OCI-LY1 (cell line): ENCODE results near the gene DLG1.
"Not testable (repeated sequence)": the region's sequence is repeated elsewhere in the genome, so short reads cannot be mapped to it uniquely, and the experiment has no call there.

Experiments
- EZH2 ChIP-seq: fragments of 200-600 bp; sonication (generic), shearing (Covaris generic); IDR thresholded peaks from 2 replicates; pipeline ENCODE4 v1.8.0; 2017; ENCODE audit warnings: borderline replicate concordance, mixed run types, mild to moderate bottlenecking, antibody characterized with exemption, low read length, moderate library complexity, mixed read lengths
- TF ChIP-seq, protein P1 (sequence below): fragments of 200-600 bp; sonication (generic), shearing (Covaris generic); IDR thresholded peaks from 2 replicates; pipeline ENCODE4 v1.5.1; 2017; ENCODE audit warnings: mild to moderate bottlenecking, antibody characterized with exemption, low read length, moderate library complexity, mixed read lengths

DNA sequence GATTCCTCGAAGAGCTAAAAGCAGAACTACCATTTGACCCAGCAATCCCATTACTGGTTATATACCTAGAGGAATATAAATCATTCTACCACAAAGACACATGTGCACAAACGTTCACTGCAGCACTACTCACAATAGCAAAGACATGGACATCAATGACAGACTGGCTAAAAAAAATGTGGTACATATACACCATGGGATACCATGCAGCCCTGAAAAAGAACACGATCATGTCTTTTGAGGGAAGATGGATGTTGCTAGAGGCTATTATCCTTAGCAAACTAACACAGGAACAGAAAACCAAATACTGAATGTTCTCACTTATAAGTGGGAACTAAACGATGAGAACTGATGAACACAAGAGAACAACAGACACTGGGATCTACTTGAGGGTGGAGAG, 86.7 kb downstream of the DLG1 start:
- TF ChIP-seq, protein P1, sequence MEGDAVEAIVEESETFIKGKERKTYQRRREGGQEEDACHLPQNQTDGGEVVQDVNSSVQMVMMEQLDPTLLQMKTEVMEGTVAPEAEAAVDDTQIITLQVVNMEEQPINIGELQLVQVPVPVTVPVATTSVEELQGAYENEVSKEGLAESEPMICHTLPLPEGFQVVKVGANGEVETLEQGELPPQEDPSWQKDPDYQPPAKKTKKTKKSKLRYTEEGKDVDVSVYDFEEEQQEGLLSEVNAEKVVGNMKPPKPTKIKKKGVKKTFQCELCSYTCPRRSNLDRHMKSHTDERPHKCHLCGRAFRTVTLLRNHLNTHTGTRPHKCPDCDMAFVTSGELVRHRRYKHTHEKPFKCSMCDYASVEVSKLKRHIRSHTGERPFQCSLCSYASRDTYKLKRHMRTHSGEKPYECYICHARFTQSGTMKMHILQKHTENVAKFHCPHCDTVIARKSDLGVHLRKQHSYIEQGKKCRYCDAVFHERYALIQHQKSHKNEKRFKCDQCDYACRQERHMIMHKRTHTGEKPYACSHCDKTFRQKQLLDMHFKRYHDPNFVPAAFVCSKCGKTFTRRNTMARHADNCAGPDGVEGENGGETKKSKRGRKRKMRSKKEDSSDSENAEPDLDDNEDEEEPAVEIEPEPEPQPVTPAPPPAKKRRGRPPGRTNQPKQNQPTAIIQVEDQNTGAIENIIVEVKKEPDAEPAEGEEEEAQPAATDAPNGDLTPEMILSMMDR: not testable (repeated sequence)
- TF ChIP-seq EZH2: not testable (repeated sequence)
